Measurements from ENCODE around the gene FBXO44. TPM values are rescaled to one million over a fixed set of nuclear protein-coding genes. Genes with fewer than 3 reads are reported as not detected.

FBXO44 gene
- total RNA-seq, 1 donor from 2014 or later, result 18.4 TPM

GRCh38 chr1:11659748-11660147 lies 5.1 kb downstream of the FBXO44 start:
- Histone ChIP-seq H3K36me3 (peaks cover 24% of the 10 kb centered on the region), H3K4me3 (no peak overlapping the region), H3K4me1 (peaks cover 19% of the 10 kb centered on the region), H3K27me3 (ENCODE audit: low read depth) (no peaks in the 10 kb centered on the region), H3K9me3 (no peaks in the 10 kb centered on the region), H3K27ac (no peak overlapping the region)
- no peak for TF ChIP-seq CTCF (IDR thresholded peaks at IDR 0.05)
- DNase-seq, result no peak
- no peak for ATAC-seq
- intact Hi-C loops (cut with DNase I), result loop anchor here (10.0 kb wide), 1 partner anchor 55 kb away; no protein-coding TSS in a partner anchor

DNA sequence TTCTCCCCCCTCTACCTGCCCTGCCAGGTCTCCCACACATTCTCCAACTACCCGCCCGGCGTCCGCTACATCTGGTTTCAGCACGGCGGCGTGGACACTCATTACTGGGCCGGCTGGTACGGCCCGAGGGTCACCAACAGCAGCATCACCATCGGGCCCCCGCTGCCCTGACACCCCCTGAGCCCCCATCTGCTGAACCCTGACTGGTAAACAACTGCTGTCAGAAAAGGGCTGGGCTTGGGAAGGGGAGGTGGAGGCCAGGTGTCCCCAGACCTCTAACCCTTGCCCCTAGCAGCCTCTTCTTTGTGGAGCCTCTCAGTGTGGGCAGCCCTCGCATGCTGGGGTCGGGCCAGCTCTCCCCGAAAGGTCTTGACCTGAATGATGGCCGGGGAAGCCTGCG lies 6.4 kb downstream of the FBXO44 start:
- ATAC-seq (no peak), DNase-seq (no peak)
- peaks cover 7% of the 10 kb centered on the region for H3K4me1 ChIP-seq
- intact Hi-C loops (cut with DNase I), result loop anchor here (10.0 kb wide), 1 partner anchor 54 kb away; no protein-coding TSS in a partner anchor
- no peak overlapping the region for H3K27ac ChIP-seq
- peaks cover 24% of the 10 kb centered on the region for H3K36me3 ChIP-seq
- no peaks in the 10 kb centered on the region for H3K27me3 ChIP-seq (ENCODE audit: low read depth)
- TF ChIP-seq CTCF (IDR thresholded peaks at IDR 0.05), result no peak
- no peaks in the 10 kb centered on the region for H3K9me3 ChIP-seq
- H3K4me3 ChIP-seq, result no peak overlapping the region

DNA sequence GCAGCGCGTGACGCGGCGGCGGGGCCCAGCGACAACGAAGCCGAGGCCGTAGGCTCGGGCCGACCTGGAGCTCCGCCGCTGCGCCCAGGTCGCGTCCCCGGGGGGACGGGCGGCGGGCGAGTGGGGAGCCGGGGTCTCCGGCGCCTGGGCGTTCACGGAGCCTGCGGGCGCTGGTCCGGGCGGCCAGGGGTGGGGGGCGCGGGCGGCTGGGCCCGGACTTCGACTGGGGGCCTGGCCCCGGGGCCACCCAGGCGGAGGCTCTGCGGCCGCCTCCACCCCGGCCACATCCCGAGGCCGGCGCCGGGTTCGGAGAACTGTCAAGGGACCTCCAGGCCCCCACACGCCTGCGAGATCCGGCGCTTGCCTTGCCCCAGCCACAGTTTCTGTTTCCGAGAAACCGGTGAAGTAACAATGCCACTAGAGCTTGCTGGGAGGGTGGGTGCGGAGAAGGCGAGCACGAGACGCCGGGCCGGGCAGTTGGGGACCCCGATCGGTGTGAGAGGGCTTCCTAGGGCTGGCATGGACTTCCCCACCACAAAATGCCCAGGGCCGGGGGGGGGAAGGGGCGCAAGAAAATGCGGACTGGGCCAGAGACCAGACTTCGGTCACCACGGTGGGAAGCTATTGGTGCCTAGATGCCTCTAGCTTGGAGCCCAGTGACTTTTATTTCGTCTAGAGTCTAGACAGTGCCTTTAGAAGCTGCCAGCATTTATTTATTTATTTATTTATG lies 9.8 kb downstream of the FBXO44 start:
- Histone ChIP-seq H3K4me1 (peaks cover 7% of the 10 kb centered on the region), H3K4me3 (peak overlapping the region; percentile 65), H3K36me3 (peaks cover 25% of the 10 kb centered on the region), H3K27me3 (ENCODE audit: low read depth) (no peaks in the 10 kb centered on the region), H3K27ac (peak overlapping the region; percentile 86), H3K9me3 (no peaks in the 10 kb centered on the region)
- intact Hi-C loops (cut with DNase I), result loop anchor here (10.0 kb wide), 1 partner anchor 50 kb away; no protein-coding TSS in a partner anchor
- DNase-seq, result peak; percentile 72
- TF ChIP-seq CTCF (IDR thresholded peaks at IDR 0.05), result no peak
- ATAC-seq, result peak; percentile 56 to 71

DNA sequence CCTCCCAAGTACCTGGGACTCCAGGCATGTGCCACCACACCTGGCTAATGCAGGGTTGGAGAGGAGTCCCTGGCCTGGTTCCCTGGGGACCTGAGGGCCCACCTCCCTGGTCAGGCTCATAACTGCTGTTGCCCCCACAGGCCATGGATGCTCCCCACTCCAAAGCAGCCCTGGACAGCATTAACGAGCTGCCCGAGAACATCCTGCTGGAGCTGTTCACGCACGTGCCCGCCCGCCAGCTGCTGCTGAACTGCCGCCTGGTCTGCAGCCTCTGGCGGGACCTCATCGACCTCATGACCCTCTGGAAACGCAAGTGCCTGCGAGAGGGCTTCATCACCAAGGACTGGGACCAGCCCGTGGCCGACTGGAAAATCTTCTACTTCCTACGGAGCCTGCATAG lies 13.8 kb downstream of the FBXO44 start:
- Histone ChIP-seq H3K4me3 (no peak overlapping the region), H3K27me3 (ENCODE audit: low read depth) (no peaks in the 10 kb centered on the region), H3K36me3 (peaks cover 30% of the 10 kb centered on the region), H3K27ac (no peak overlapping the region), H3K9me3 (no peaks in the 10 kb centered on the region), H3K4me1 (peaks cover 10% of the 10 kb centered on the region)
- ATAC-seq, result no peak
- no peak for TF ChIP-seq CTCF (IDR thresholded peaks at IDR 0.05)
- no peak for DNase-seq
- intact Hi-C loops (cut with DNase I), result loop anchor here (10.0 kb wide), 1 partner anchor 46 kb away; no protein-coding TSS in a partner anchor

GRCh38 chr1:11670747-11671146 lies 16.1 kb downstream of the FBXO44 start:
- intact Hi-C loops (cut with DNase I), result no loop called here
- no peak for ATAC-seq
- no peak for DNase-seq
- peak overlapping the region; percentile 41 for H3K27ac ChIP-seq
- no peaks in the 10 kb centered on the region for H3K9me3 ChIP-seq
- H3K27me3 ChIP-seq (ENCODE audit: low read depth), result no peaks in the 10 kb centered on the region
- H3K4me3 ChIP-seq, result no peak overlapping the region
- peaks cover 50% of the 10 kb centered on the region for H3K36me3 ChIP-seq
- no peak for TF ChIP-seq CTCF (IDR thresholded peaks at IDR 0.05)
- H3K4me1 ChIP-seq, result peaks cover 6% of the 10 kb centered on the region
